Measurements from ENCODE around the gene PDLIM7. TPM values are rescaled to one million over a fixed set of nuclear protein-coding genes. Genes with fewer than 3 reads are reported as not detected.

PDLIM7 gene
- total RNA-seq, 1 donor from 2014 or later: 49.9 TPM

DNA sequence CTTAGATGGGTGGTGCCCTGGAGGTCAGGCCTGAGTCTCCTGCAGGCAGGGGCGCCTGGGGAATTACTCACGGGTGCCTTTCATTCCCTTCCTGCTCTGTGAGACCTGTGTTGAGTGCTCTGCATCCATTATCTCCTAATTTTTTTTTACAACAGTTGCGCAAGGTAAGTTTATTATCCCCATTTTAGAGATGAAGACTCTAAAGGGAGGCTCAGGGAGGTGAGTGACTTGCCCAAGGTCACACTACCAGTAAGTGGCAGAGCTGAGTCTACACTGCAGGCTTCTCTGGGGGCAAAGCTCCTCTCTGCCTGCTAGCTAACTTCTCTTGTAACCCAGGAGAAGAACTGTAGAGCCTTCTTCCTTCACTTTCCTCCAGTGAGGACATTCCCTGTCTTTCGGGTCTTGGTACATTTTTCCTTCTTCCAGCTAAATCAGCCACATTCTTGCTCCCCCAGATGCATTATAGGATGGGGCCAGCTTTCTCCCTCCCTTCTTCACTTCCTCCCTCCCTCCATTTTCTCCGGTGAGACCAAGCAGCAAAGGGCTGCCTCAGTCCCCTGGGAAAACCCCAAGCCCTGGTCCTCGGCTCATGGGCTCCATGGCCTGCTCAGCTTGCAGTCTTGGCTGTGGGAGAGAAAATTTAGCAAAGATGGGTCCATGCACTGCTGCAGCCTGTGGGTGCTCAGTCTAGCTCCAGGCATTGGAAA lies 49.0 kb downstream of the PDLIM7 start:
- Mint-ChIP-seq H3K4me1 (ENCODE audit: low read depth) (peaks cover 30% of the 10 kb centered on the region), H3K36me3 (ENCODE audit: low read depth) (peaks cover 1% of the 10 kb centered on the region), H3K9me3 (no peaks in the 10 kb centered on the region), H3K27ac (peak overlapping the region; percentile 77), H3K27me3 (ENCODE audit: insufficient read depth) (peaks cover 22% of the 10 kb centered on the region), H3K4me3 (peak overlapping the region; percentile 73)
- intact Hi-C loops (cut with micrococcal nuclease): no loop called here
- no peak for DNase-seq (ENCODE audit: low spot score)

DNA sequence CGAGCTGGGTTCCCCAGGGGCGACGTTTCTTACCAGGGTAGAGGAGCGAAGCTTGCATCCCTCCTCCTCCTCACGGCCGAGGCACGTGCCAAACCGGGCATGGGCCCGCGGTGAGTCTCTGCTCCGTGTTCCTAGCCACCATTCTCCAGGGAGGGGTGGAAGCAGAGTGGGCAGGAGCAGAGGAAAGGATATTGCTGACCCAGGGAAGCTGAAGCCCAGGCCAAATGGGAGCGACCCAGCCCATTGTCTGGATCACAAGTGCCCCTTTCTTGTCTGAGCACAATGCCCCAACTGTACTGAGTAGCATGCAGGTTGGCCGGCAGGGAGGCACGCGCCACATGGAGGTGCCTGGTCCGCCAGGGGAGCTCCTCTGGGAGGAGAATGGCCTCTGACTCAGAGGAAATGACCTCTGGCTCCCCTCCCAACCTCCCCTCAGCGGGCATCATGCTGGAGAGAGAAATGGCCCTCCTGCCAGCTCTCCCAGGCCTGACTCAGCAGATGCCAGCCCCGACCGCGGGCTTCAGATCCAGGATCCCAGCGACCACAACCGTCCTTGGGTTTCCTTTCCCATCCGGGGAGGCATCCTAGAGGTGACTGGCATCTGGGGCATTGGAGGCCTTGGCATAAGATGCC lies 49.7 kb downstream of the PDLIM7 start:
- Mint-ChIP-seq H3K4me1 (ENCODE audit: low read depth) (peaks cover 30% of the 10 kb centered on the region), H3K27me3 (ENCODE audit: insufficient read depth) (peaks cover 16% of the 10 kb centered on the region), H3K4me3 (peak overlapping the region; percentile 73), H3K36me3 (ENCODE audit: low read depth) (peaks cover under 1% of the 10 kb centered on the region), H3K9me3 (no peaks in the 10 kb centered on the region), H3K27ac (no peak overlapping the region)
- DNase-seq (ENCODE audit: low spot score): no peak
- intact Hi-C loops (cut with micrococcal nuclease): loop anchor here (2.0 kb wide), 1 partner anchor 45 kb away; no protein-coding TSS in a partner anchor

GRCh38 chr5:177447066-177447610 lies 50.3 kb downstream of the PDLIM7 start:
- intact Hi-C loops (cut with micrococcal nuclease): loop anchor here (2.0 kb wide), 1 partner anchor 44 kb away; no protein-coding TSS in a partner anchor

GRCh38 chr5:177446200-177447065 lies 51.0 kb downstream of the PDLIM7 start, which contains the start of gene PRR7:
TSS of gene PRR7 (plus strand) at chr5:177446814. CDS start at chr5:177455068, 8,254 bp downstream.
- peak; percentile 62 for DNase-seq (ENCODE audit: low spot score)
- H3K4me1 Mint-ChIP-seq (ENCODE audit: low read depth): peaks cover 30% of the 10 kb centered on the region

More at GRCh38 chr5:177447066-177447610, 50.3 kb downstream of the PDLIM7 start:
- no peaks in the 10 kb centered on the region for H3K9me3 Mint-ChIP-seq
- no peak overlapping the region for H3K27ac Mint-ChIP-seq
- peaks cover 30% of the 10 kb centered on the region for H3K4me1 Mint-ChIP-seq (ENCODE audit: low read depth)
- H3K36me3 Mint-ChIP-seq (ENCODE audit: low read depth): peaks cover 3% of the 10 kb centered on the region
- DNase-seq (ENCODE audit: low spot score): peak; percentile 68
- H3K27me3 Mint-ChIP-seq (ENCODE audit: insufficient read depth): peaks cover 14% of the 10 kb centered on the region
- no peak overlapping the region for H3K4me3 Mint-ChIP-seq

GRCh38 chr5:177445917-177446199 lies 51.5 kb downstream of the PDLIM7 start:
- no peak for DNase-seq (ENCODE audit: low spot score)
- Mint-ChIP-seq H3K27me3 (ENCODE audit: insufficient read depth) (peaks cover 9% of the 10 kb centered on the region), H3K4me3 (peak overlapping the region; percentile 77), H3K9me3 (no peaks in the 10 kb centered on the region), H3K4me1 (ENCODE audit: low read depth) (peaks cover 30% of the 10 kb centered on the region), H3K36me3 (ENCODE audit: low read depth) (peaks cover 9% of the 10 kb centered on the region), H3K27ac (peak overlapping the region; percentile 90)
- intact Hi-C loops (cut with micrococcal nuclease): loop anchor here (1.0 to 2.0 kb wide), 4 partner anchors 8 to 56 kb away; no protein-coding TSS in a partner anchor

More at GRCh38 chr5:177446200-177447065, 51.0 kb downstream of the PDLIM7 start, which contains the start of gene PRR7:
- H3K9me3 Mint-ChIP-seq: no peaks in the 10 kb centered on the region
- intact Hi-C loops (cut with micrococcal nuclease): loop anchor here (1.0 to 2.0 kb wide), 4 partner anchors 8 to 56 kb away; no protein-coding TSS in a partner anchor
- H3K36me3 Mint-ChIP-seq (ENCODE audit: low read depth): peaks cover 7% of the 10 kb centered on the region
- peaks cover 9% of the 10 kb centered on the region for H3K27me3 Mint-ChIP-seq (ENCODE audit: insufficient read depth)
- H3K4me3 Mint-ChIP-seq: peak within 1 kb of the TSS; percentile 77
- H3K27ac Mint-ChIP-seq: peak within 1 kb of the TSS; percentile 90

DNA sequence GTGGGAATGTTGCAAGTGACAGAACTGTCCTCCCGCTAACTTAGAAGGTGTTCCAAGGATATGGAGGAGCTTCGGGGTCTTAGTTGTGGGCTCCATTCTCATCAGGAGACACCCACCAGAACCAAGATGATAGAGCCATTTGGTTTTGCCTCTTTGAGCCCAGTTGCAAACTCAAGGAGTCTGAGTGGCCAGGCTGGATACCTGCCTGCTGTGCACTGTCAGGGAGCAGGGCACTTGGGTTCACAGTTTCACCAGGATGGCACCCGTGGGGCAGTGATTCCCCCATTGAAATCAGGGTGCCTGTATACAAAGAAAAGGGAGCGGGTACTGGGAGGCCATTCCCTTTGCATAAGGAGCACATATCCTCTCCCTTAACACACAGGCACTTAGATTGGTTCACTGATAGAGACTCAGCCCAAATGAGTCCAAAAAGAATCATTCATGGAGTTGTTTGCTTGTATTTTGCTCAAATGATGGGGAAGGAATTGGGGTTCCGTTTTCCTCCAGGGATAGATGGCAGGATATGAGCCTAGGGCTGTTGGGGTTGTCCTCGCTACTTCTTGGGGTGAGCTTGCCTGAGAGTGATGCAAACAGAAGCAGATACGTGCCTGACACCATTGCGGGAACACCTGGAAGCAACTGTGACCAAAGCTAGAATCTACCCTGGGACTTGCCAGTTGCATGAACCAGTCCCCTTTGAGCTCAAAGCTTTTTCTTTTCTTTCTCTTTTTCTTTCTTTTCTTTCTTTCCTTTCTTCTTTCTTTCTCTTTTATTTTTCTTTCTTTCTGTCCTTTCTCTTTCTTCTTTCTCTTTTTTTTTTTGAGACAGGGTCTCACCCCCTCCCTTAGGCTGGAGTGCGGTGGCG lies 52.1 kb downstream of the PDLIM7 start:
- H3K27me3 Mint-ChIP-seq (ENCODE audit: insufficient read depth): peaks cover 9% of the 10 kb centered on the region
- H3K4me3 Mint-ChIP-seq: peak overlapping the region; percentile 77
- intact Hi-C loops (cut with micrococcal nuclease): no loop called here
- peak overlapping the region; percentile 90 for H3K27ac Mint-ChIP-seq
- H3K36me3 Mint-ChIP-seq (ENCODE audit: low read depth): peaks cover 12% of the 10 kb centered on the region
- H3K9me3 Mint-ChIP-seq: no peaks in the 10 kb centered on the region
- H3K4me1 Mint-ChIP-seq (ENCODE audit: low read depth): peaks cover 32% of the 10 kb centered on the region
- DNase-seq (ENCODE audit: low spot score): no peak

DNA sequence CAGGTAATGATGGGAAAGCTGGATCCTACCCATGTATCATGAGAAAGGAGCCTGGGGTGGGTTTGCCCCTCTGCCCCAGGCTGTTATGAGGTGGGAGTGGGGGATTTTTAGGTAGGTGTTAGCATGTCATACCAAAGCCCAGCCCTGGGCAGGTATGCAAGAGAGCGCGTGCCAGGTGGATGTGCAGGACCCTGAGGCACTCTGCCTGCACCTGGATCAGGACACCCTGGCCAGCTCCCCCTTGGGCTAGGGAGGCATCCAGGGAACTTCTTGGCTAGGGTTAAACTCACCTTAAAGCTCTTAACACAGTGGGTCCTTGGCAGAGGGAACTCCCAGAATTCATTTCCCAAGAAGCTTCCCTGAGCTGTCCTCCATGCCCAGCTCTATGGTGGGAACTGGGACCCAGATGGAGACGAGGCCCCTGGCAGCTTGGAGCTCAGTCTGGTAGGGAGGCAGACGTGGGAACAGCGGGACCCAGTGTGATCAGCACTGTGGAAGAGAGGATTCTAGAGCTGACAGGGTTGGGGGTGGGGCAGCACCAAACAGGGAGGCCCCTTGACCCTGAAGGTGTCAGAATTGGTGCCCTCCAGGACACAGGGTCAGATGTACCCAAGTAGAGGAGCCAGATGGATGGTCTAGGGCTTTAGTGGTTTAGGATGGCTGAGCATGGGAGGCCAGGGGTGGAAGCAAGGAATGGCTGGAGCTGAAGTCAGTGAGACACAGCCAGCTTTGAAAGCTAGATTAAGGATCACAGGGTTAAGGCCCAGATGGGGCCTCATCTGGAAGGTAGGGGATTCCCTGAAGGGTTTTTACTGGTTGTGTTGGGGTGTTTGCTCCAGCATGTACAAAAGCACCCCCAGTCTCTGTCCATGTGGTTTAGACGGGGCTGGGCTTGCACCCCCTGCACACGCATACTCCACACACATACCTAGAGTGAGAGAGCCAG lies 53.0 kb downstream of the PDLIM7 start:
- peaks cover 9% of the 10 kb centered on the region for H3K27me3 Mint-ChIP-seq (ENCODE audit: insufficient read depth)
- peak overlapping the region; percentile 69 for H3K27ac Mint-ChIP-seq
- H3K36me3 Mint-ChIP-seq (ENCODE audit: low read depth): peaks cover 21% of the 10 kb centered on the region
- H3K9me3 Mint-ChIP-seq: no peaks in the 10 kb centered on the region
- intact Hi-C loops (cut with micrococcal nuclease): no loop called here
- DNase-seq (ENCODE audit: low spot score): no peak
- peaks cover 41% of the 10 kb centered on the region for H3K4me1 Mint-ChIP-seq (ENCODE audit: low read depth)
- H3K4me3 Mint-ChIP-seq: peak overlapping the region; percentile 64

GRCh38 chr5:177443144-177443983 lies 54.0 kb downstream of the PDLIM7 start:
- Mint-ChIP-seq H3K4me1 (ENCODE audit: low read depth) (peaks cover 36% of the 10 kb centered on the region), H3K36me3 (ENCODE audit: low read depth) (peaks cover 21% of the 10 kb centered on the region), H3K27me3 (ENCODE audit: insufficient read depth) (peaks cover 5% of the 10 kb centered on the region), H3K27ac (no peak overlapping the region), H3K4me3 (no peak overlapping the region), H3K9me3 (no peaks in the 10 kb centered on the region)
- intact Hi-C loops (cut with micrococcal nuclease): no loop called here
- DNase-seq (ENCODE audit: low spot score): no peak

DNA sequence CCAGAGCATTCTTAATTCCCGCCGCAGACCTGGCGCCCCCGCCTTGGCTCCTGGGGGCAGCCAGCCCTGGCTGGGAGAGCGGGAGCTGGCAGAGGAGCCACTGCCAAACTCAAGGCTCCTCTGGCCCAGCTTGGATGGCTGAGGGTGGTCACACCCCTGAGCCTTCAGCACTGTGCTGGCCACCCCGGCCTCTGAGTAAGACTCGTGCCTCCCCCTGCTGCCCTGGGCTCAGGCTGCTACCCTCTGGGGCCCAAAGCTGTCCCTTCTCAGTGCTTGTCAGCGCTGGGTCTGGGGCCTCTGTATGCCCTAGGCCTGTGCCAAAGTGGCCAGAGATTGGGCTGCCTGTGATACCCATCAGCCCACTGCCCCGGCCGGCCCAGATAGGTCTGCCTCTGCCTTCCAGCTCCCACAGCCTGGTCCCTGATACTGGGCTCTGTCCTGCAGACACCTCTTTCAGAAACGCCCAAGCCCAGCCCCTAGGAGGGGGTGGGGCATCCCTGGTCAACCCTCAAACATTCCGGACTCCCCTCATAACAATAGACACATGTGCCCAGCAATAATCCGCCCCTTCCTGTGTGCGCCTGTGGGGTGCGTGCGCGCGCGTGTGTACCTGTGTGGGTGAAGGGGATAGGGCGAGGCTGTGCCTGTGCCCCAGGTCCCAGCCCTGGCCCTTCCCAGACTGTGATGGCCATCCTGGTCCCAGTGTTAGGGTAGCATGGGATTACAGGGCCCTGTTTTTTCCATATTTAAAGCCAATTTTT lies 55.2 kb downstream of the PDLIM7 start:
- Mint-ChIP-seq H3K27me3 (ENCODE audit: insufficient read depth) (no peaks in the 10 kb centered on the region), H3K9me3 (no peaks in the 10 kb centered on the region), H3K4me1 (ENCODE audit: low read depth) (peaks cover 32% of the 10 kb centered on the region), H3K27ac (no peak overlapping the region), H3K36me3 (ENCODE audit: low read depth) (peaks cover 30% of the 10 kb centered on the region), H3K4me3 (no peak overlapping the region)
- intact Hi-C loops (cut with micrococcal nuclease): no loop called here
- no peak for DNase-seq (ENCODE audit: low spot score)

All from activated T-helper 1 cell treated with anti-CD3 and anti-CD28 coated beads, Interleukin-12 subunit alpha, Interleukin-12 subunit beta, Interleukin-2, Interleukin-4 antibody, amounts not matched to agents 30 ng/mL and 10 ng/mL and 1 ng/mL, durations not matched to agents 14 hours and 24 hours and 36 hours (primary cell).